Tongue (tissue), 2 donors: ENCODE results near the gene MAML3. TPM values are rescaled to one million over a fixed set of nuclear protein-coding genes. Genes with fewer than 3 reads are reported as not detected.

ENCODE experiments used
- DNase-seq: peaks from one replicate; pipeline ENCODE4 v3.0.0-alpha.2; 2015
- total RNA-seq: library from RNA; depleted of rRNA; stranded (reverse); fragments of >200 nt; gene quantifications from one replicate; pipeline ENCODE4 v1.2.3, GENCODE V29; 2014

The MAML3 gene
- total RNA-seq, 1 donor from 2014 or later: 7.0 TPM

GRCh38 chr4:140099983-140100382 is 54.0 kb downstream of the MAML3 start:
- no peak for DNase-seq

GRCh38 chr4:140098455-140099160 is 55.4 kb downstream of the MAML3 start:
- peak; percentile 39 for DNase-seq

GRCh38 chr4:140097572-140097971 is 56.4 kb downstream of the MAML3 start:
- no peak for DNase-seq

GRCh38 chr4:140096921-140097320 is 57.1 kb downstream of the MAML3 start:
- DNase-seq: no peak

- DNase-seq: no peak
Measured at GRCh38 chr4:140096483-140096861, 57.5 kb downstream of the MAML3 start.

GRCh38 chr4:140095694-140096482 is 58.1 kb downstream of the MAML3 start:
- DNase-seq: no peak

- peak; percentile 53 for DNase-seq
Measured at GRCh38 chr4:140094438-140095420, 59.3 kb downstream of the MAML3 start.

- peak; percentile 61 for DNase-seq
Measured at GRCh38 chr4:140092094-140092851, 61.7 kb downstream of the MAML3 start.

GRCh38 chr4:140091305-140091704 is 62.7 kb downstream of the MAML3 start:
- DNase-seq: no peak

GRCh38 chr4:140090215-140090731 is 63.7 kb downstream of the MAML3 start:
- no peak for DNase-seq

GRCh38 chr4:140089216-140089615 is 64.8 kb downstream of the MAML3 start:
- DNase-seq: no peak

GRCh38 chr4:140088323-140088967 is 65.5 kb downstream of the MAML3 start:
- DNase-seq: no peak

- DNase-seq: no peak
Measured at GRCh38 chr4:140085881-140086280, 68.1 kb downstream of the MAML3 start.

- DNase-seq: no peak
Measured at GRCh38 chr4:140085062-140085622, 68.8 kb downstream of the MAML3 start.

GRCh38 chr4:140084385-140084784 is 69.6 kb downstream of the MAML3 start:
- no peak for DNase-seq

GRCh38 chr4:140082391-140082755 is 71.6 kb downstream of the MAML3 start:
- DNase-seq: no peak

- no peak for DNase-seq
Measured at GRCh38 chr4:140081641-140082390, 72.2 kb downstream of the MAML3 start.

- DNase-seq: no peak
Measured at GRCh38 chr4:140080883-140081282, 73.1 kb downstream of the MAML3 start.

- DNase-seq: peak; percentile 54
Measured at GRCh38 chr4:140078366-140078765, 75.6 kb downstream of the MAML3 start.

- DNase-seq: no peak
Measured at GRCh38 chr4:140076307-140076706, 77.7 kb downstream of the MAML3 start.
